IMR-90 (cell line): ENCODE results near the gene ATRN. TPM values are rescaled to one million over a fixed set of nuclear protein-coding genes. Genes with fewer than 3 reads are reported as not detected.

ENCODE experiments used
- ATAC-seq: fragments of 200-7000 bp; cut with Tn5 transposase; 2 replicates; pipeline ENCODE4 v1.9.1; 2020; ENCODE audit warnings: low read depth, mild to moderate bottlenecking, moderate library complexity
- BruUV-seq: library from RNA; stranded (reverse); fragments of 400-500 nt; replicated peaks from 2 replicates; lab custom pipeline; 2021; lab: Mats Ljungman, UMichigan
- CTCF ChIA-PET: fragments of 300-600 bp; formaldehyde crosslinking; extraction: SDS; loops from one replicate; lab custom pipeline; 2021; ENCODE audit warnings: antibody characterized with exemption; lab: Yijun Ruan, JAX
- POLR2A ChIA-PET: fragments of 300-600 bp; sonication (Branson Sonifier 250); formaldehyde crosslinking; loops from one replicate; lab custom pipeline; 2022; ENCODE audit warnings: antibody characterized with exemption; ENCODE audit not compliant: unreplicated experiment; lab: Charles Lee
- DNase-seq: peaks from one replicate; pipeline ENCODE4 v3.0.0; 2013
- H2AFZ ChIP-seq: replicated peaks from 2 replicates; pipeline ENCODE3; 2013; ENCODE audit warnings: low read length, mild to moderate bottlenecking; ENCODE audit not compliant: poor library complexity
- H2AK5ac ChIP-seq: 2 replicates; pipeline ENCODE4 v1.6.1; 2013; ENCODE audit warnings: low read depth, low read length, inconsistent platforms
- H2AK9ac ChIP-seq: replicated peaks from 2 replicates; pipeline ENCODE3; 2013; ENCODE audit warnings: mild to moderate bottlenecking, low read depth, low read length, moderate library complexity; ENCODE audit not compliant: poor library complexity
- H2BK120ac ChIP-seq: 2 replicates; pipeline ENCODE4 v1.6.1; 2013; ENCODE audit warnings: low read depth, low read length, inconsistent platforms
- H2BK15ac ChIP-seq: 3 replicates; pipeline ENCODE4 v1.6.1; 2013; ENCODE audit warnings: low read depth, low read length, inconsistent platforms
- H2BK20ac ChIP-seq: 2 replicates; pipeline ENCODE4 v1.6.1; 2013; ENCODE audit warnings: low read depth, mild to moderate bottlenecking, inconsistent platforms, low read length, moderate library complexity
- H2BK5ac ChIP-seq: 2 replicates; pipeline ENCODE4 v1.6.1; 2013; ENCODE audit warnings: mild to moderate bottlenecking, low read depth, low read length, inconsistent platforms; ENCODE audit not compliant: poor library complexity, severe bottlenecking
- H3K14ac ChIP-seq: replicated peaks from 2 replicates; pipeline ENCODE4 v1.6.1; 2013; ENCODE audit warnings: low read depth, low read length, inconsistent platforms
- H3K18ac ChIP-seq: 2 replicates; pipeline ENCODE4 v1.6.1; 2013; ENCODE audit warnings: low read depth, low read length, control low read depth
- H3K23ac ChIP-seq: 2 replicates; pipeline ENCODE4 v1.6.1; 2013; ENCODE audit warnings: low read depth, low read length, inconsistent platforms
- H3K27ac ChIP-seq: 2 replicates; pipeline ENCODE4 v1.5.1; 2013; ENCODE audit warnings: mild to moderate bottlenecking, control low read depth, low read length; ENCODE audit not compliant: insufficient read depth
- H3K27me3 ChIP-seq: 2 replicates; pipeline ENCODE4 v1.6.1; 2013; ENCODE audit warnings: low read length; ENCODE audit not compliant: control insufficient read depth, insufficient read depth
- H3K36me3 ChIP-seq: 2 replicates; pipeline ENCODE4 v1.6.1; 2013; ENCODE audit warnings: low read length, mixed read lengths; ENCODE audit not compliant: control insufficient read depth, insufficient read depth
- H3K4ac ChIP-seq: 2 replicates; pipeline ENCODE4 v1.6.1; 2013; ENCODE audit warnings: low read depth, low read length, inconsistent platforms
- H3K4me1 ChIP-seq: 2 replicates; pipeline ENCODE4 v1.6.1; 2013; ENCODE audit warnings: low read length, mixed read lengths; ENCODE audit not compliant: control insufficient read depth, insufficient read depth
- H3K4me2 ChIP-seq: 2 replicates; pipeline ENCODE4 v1.6.1; 2013; ENCODE audit warnings: low read depth, mild to moderate bottlenecking, control low read depth, low read length, moderate library complexity
- H3K4me3 ChIP-seq: 2 replicates; pipeline ENCODE4 v1.5.1; 2013; ENCODE audit warnings: low read depth, mild to moderate bottlenecking, control low read depth, low read length, moderate library complexity; ENCODE audit not compliant: insufficient read depth
- H3K56ac ChIP-seq: 2 replicates; pipeline ENCODE4 v1.6.1; 2013; ENCODE audit warnings: low read length, inconsistent platforms; ENCODE audit not compliant: insufficient read depth; ENCODE audit errors: extremely low read depth
- H3K79me1 ChIP-seq, 2 experiments: 2 replicates each; pipeline ENCODE4 v1.6.1; 2013; ENCODE audit warnings: low read length in 2 of 2, inconsistent platforms in 1 of 2, low read depth in 1 of 2
- H3K9ac ChIP-seq: 2 replicates; pipeline ENCODE4 v1.6.1; 2013; ENCODE audit warnings: low read depth, low read length, control low read depth
- H3K9me1 ChIP-seq: 2 replicates; pipeline ENCODE4 v1.6.1; 2013; ENCODE audit warnings: low read length, inconsistent platforms; ENCODE audit not compliant: insufficient read depth
- H3K9me3 ChIP-seq: 2 replicates; pipeline ENCODE4 v1.6.1; 2013; ENCODE audit warnings: low read length; ENCODE audit not compliant: control insufficient read depth, insufficient read depth
- H4K20me1 ChIP-seq: 2 replicates; pipeline ENCODE4 v1.6.1; 2013; ENCODE audit warnings: low read length, inconsistent platforms; ENCODE audit not compliant: insufficient read depth
- H4K5ac ChIP-seq: 2 replicates; pipeline ENCODE4 v1.6.1; 2013; ENCODE audit warnings: mild to moderate bottlenecking, low read depth, low read length, control low read depth
- H4K8ac ChIP-seq, 2 experiments: 2 replicates each; pipeline ENCODE4 v1.6.1; 2013; ENCODE audit warnings: low read depth in 2 of 2, low read length in 2 of 2, control low read depth in 1 of 2, inconsistent platforms in 1 of 2
- H4K91ac ChIP-seq: 2 replicates; pipeline ENCODE4 v1.6.1; 2013; ENCODE audit warnings: low read depth, low read length, inconsistent platforms; ENCODE audit not compliant: insufficient read depth
- BHLHE40 ChIP-seq: fragments of 150-350 bp; IDR thresholded peaks from 2 replicates; pipeline ENCODE4 v1.6.1; 2016; ENCODE audit warnings: mild to moderate bottlenecking, low read depth, low read length
- MAFK ChIP-seq: IDR thresholded peaks from 2 replicates; pipeline ENCODE4 v1.6.1; 2012; ENCODE audit warnings: low read depth, low read length, improper control_type of control experiment
- RCOR1 ChIP-seq: IDR thresholded peaks from 2 replicates; pipeline ENCODE4 v1.6.1; 2012; ENCODE audit warnings: mild to moderate bottlenecking, low read length, improper control_type of control experiment; ENCODE audit not compliant: insufficient replicate concordance
- USF2 ChIP-seq: fragments of 150-350 bp; IDR thresholded peaks from 2 replicates; pipeline ENCODE4 v1.6.1; 2017; ENCODE audit warnings: mild to moderate bottlenecking, antibody characterized with exemption, low read length, low read depth
- WGBS, 2 experiments: methylation state at CpG; one replicate each; pipeline versions ENCODE4 v1.1.5 to v1.1.7; 2013; ENCODE audit warnings: missing lambda C conversion rate in 2 of 2; ENCODE audit not compliant: insufficient read length in 1 of 2; ENCODE audit errors: extremely low coverage in 2 of 2; 5-methylcytosine and 5-hydroxymethylcytosine counted together
- dilution Hi-C: fragments of 300-500 bp; cut with HindIII; formaldehyde crosslinking; loops from one replicate; pipeline ENCODE4 v1.14.3; 2018; ENCODE audit warnings: low sequenced_read_pairs; ENCODE audit not compliant: unreplicated experiment
- in situ Hi-C: fragments of 300-500 bp; cut with MboI; formaldehyde crosslinking; loops from 3 replicates; pipeline ENCODE4 v1.14.3; 2019; ENCODE audit warnings: low sequenced_read_pairs, inconsistent platforms, mixed read lengths
- intact Hi-C: fragments of 100-400 bp; cut with micrococcal nuclease; formaldehyde crosslinking; loops from 2 replicates; pipeline ENCODE4 v1.10.0; 2022
- polyA plus RNA-seq, 3 experiments: library from polyadenylated mRNA; depleted of rRNA; stranded (reverse); fragments of >200 nt; gene quantifications; 2 replicates each; pipeline ENCODE4 v1.2.3, GENCODE V29; 2012; ENCODE audit warnings: low replicate concordance in 1 of 3
- total RNA-seq: library from RNA; depleted of rRNA; stranded (reverse); fragments of >200 nt; gene quantifications from 2 replicates; pipeline ENCODE4 v1.2.3, GENCODE V29; 2012

The ATRN gene
- total and polyA plus RNA-seq, 2 of the 4 experiments (the other 2 are of a cell fraction) = 32.3 to 46.2 TPM

- no peaks in the 10 kb centered on the region for H3K27me3 ChIP-seq
- no peak overlapping the region for H3K14ac ChIP-seq
- no peak overlapping the region for H2AK9ac ChIP-seq
- no peak overlapping the region for H2BK15ac ChIP-seq
- intact Hi-C loops = no loop called here
- no peak overlapping the region for H4K8ac ChIP-seq
- H3K9me1 ChIP-seq = no peaks in the 10 kb centered on the region
- H2AK5ac ChIP-seq = no peak overlapping the region
- no TSS peak for BruUV-seq
- DNase-seq (no peak), ATAC-seq (no peak)
- no peak overlapping the region for H3K4me2 ChIP-seq
- H3K4me1 ChIP-seq = 0 out of 2 replicates have a peak, but pooled peaks cover 2% of the 10 kb centered on the region
- H4K20me1 ChIP-seq = no peaks in the 10 kb centered on the region
- no peak overlapping the region for H3K4me3 ChIP-seq
- ChIA-PET POLR2A (no interaction called here), CTCF (no interaction called here)
- no peak overlapping the region for H3K9ac ChIP-seq
- no peak overlapping the region for H2BK5ac ChIP-seq
- WGBS, 2 experiments = no CpG with 5 or more reads among the region's 2 CpGs
- no peak overlapping the region for H3K23ac ChIP-seq
- dilution Hi-C loops = no loop called here
- no peak overlapping the region for H2AFZ ChIP-seq
- H3K4ac ChIP-seq = no peak overlapping the region
- in situ Hi-C loops = no loop called here
- no peak overlapping the region for H4K91ac ChIP-seq
- H3K18ac ChIP-seq = no peak overlapping the region
- H2BK20ac ChIP-seq = no peak overlapping the region
- H3K79me1 ChIP-seq = peaks cover 13 to 15% of the 10 kb centered on the region in 2 experiments
- H3K36me3 ChIP-seq = no peaks in the 10 kb centered on the region
- no peak for TF ChIP-seq BHLHE40
- TF ChIP-seq MAFK = no peak
- no peak for TF ChIP-seq RCOR1
- TF ChIP-seq USF2 = no peak
- no peak overlapping the region for H2BK120ac ChIP-seq
- H3K56ac ChIP-seq = no peak overlapping the region
- H3K9me3 ChIP-seq = no peaks in the 10 kb centered on the region
- H3K27ac ChIP-seq = no peak overlapping the region
- H4K5ac ChIP-seq = no peak overlapping the region
Observed at GRCh38 chr20:3509064-3509463, 38.2 kb downstream of the ATRN start.
